GM23338 (cell line): Measurements from ENCODE around the gene TRA2A. TPM values are rescaled to one million over a fixed set of nuclear protein-coding genes. Genes with fewer than 3 reads are reported as not detected.

ENCODE experiments used
- ATAC-seq: fragments of 200-7000 bp; cut with Tn5 transposase; 3 replicates; pipeline ENCODE4 v1.9.1; 2020
- DNase-seq: peaks from one replicate; pipeline ENCODE4 v3.0.0-alpha.2; 2015; ENCODE audit warnings: low spot score
- H2AFZ ChIP-seq: fragments of 200-600 bp; sonication (generic); 2 replicates; pipeline ENCODE4 v1.8.0; 2016; ENCODE audit warnings: antibody characterized with exemption, mild to moderate bottlenecking, moderate library complexity
- H3F3A ChIP-seq: fragments of 200-600 bp; sonication (generic); replicated peaks from 2 replicates; pipeline ENCODE4 v1.8.0; 2017; ENCODE audit warnings: antibody characterized with exemption, mixed run types, low read depth
- H3K27ac ChIP-seq: fragments of 200-600 bp; sonication (generic); 2 replicates; pipeline ENCODE4 v1.6.1; 2016; ENCODE audit warnings: low read depth
- H3K27me3 ChIP-seq: fragments of 200-600 bp; sonication (generic); 2 replicates; pipeline ENCODE4 v1.8.0; 2016; ENCODE audit warnings: mild to moderate bottlenecking, mixed run types, moderate library complexity; ENCODE audit not compliant: insufficient read depth
- H3K36me3 ChIP-seq: fragments of 200-600 bp; sonication (generic); 2 replicates; pipeline ENCODE4 v1.8.0; 2016; ENCODE audit warnings: mild to moderate bottlenecking; ENCODE audit not compliant: insufficient read depth
- H3K4me1 ChIP-seq: fragments of 200-600 bp; sonication (generic); 2 replicates; pipeline ENCODE4 v1.8.0; 2016; ENCODE audit warnings: mild to moderate bottlenecking, moderate library complexity; ENCODE audit not compliant: insufficient read depth
- H3K4me2 ChIP-seq: fragments of 200-600 bp; sonication (generic); 2 replicates; pipeline ENCODE4 v1.7.1; 2017; ENCODE audit warnings: mixed run types
- H3K4me3 ChIP-seq: fragments of 200-600 bp; sonication (generic); 2 replicates; pipeline ENCODE4 v1.6.1; 2016; ENCODE audit warnings: mixed run types
- H3K79me2 ChIP-seq: fragments of 200-600 bp; sonication (generic); replicated peaks from 2 replicates; pipeline ENCODE4 v1.8.0; 2017; ENCODE audit warnings: mild to moderate bottlenecking; ENCODE audit not compliant: insufficient read depth
- H3K9me2 ChIP-seq: fragments of 200-600 bp; sonication (generic); 2 replicates; pipeline ENCODE4 v1.8.0; 2017; ENCODE audit not compliant: insufficient read depth
- H4K20me1 ChIP-seq: fragments of 200-600 bp; sonication (generic); replicated peaks from 2 replicates; pipeline ENCODE4 v1.8.0; 2017; ENCODE audit warnings: mild to moderate bottlenecking; ENCODE audit not compliant: insufficient read depth
- H3K27ac Mint-ChIP-seq: 2 replicates; pipeline ENCODE4 v1.8.0; 2020; ENCODE audit warnings: inconsistent platforms, mild to moderate bottlenecking, moderate library complexity, mixed read lengths
- H3K27me3 Mint-ChIP-seq: 3 replicates; pipeline ENCODE4 v1.8.0; 2022; ENCODE audit warnings: low read depth, mild to moderate bottlenecking, moderate library complexity, mixed read lengths, inconsistent platforms; ENCODE audit not compliant: insufficient read depth, poor library complexity
- H3K36me3 Mint-ChIP-seq: 3 replicates; pipeline ENCODE4 v1.8.0; 2021; ENCODE audit warnings: low read depth, mild to moderate bottlenecking, inconsistent platforms, moderate library complexity, mixed read lengths
- H3K4me1 Mint-ChIP-seq: 3 replicates; pipeline ENCODE4 v1.8.0; 2020; ENCODE audit warnings: mild to moderate bottlenecking, inconsistent platforms, mixed read lengths
- H3K4me3 Mint-ChIP-seq: 3 replicates; pipeline ENCODE4 v1.8.0; 2021; ENCODE audit warnings: moderate library complexity, mild to moderate bottlenecking, inconsistent platforms, mixed read lengths
- H3K9me3 Mint-ChIP-seq: 3 replicates; pipeline ENCODE4 v1.8.0; 2020; ENCODE audit warnings: moderate library complexity, mild to moderate bottlenecking, inconsistent platforms, mixed read lengths
- CREB1 ChIP-seq: fragments of 250-450 bp; sonication (Bioruptor Pico); IDR thresholded peaks from 2 replicates; pipeline ENCODE4 v1.5.0; 2020; ENCODE audit warnings: low read depth, mild to moderate bottlenecking, moderate library complexity
- CTCF ChIP-seq, 2 experiments: fragments of 200-600 bp in 1 of 2; sonication (generic) in 1 of 2; conservative IDR thresholded peaks; 2 replicates each; pipeline versions ENCODE4 v1.5.1 to v1.6.1; 2016 to 2017; ENCODE audit warnings: antibody characterized with exemption in 2 of 2, low read depth in 2 of 2, mild to moderate bottlenecking in 2 of 2, moderate library complexity in 1 of 2
- EZH2 ChIP-seq: fragments of 200-600 bp; sonication (generic); IDR thresholded peaks from one replicate; pipeline ENCODE4 v1.8.0; 2017; ENCODE audit warnings: antibody characterized with exemption, mild to moderate bottlenecking, low read depth; ENCODE audit not compliant: unreplicated experiment
- JUNB ChIP-seq: IDR thresholded peaks from one replicate; pipeline ENCODE4 v1.6.1; 2016; ENCODE audit warnings: antibody characterized with exemption; ENCODE audit not compliant: unreplicated experiment
- NANOG ChIP-seq: IDR thresholded peaks from 2 replicates; pipeline ENCODE4 v1.6.1; 2016; ENCODE audit warnings: antibody characterized with exemption, borderline replicate concordance
- STAT1 ChIP-seq: IDR thresholded peaks from one replicate; pipeline ENCODE4 v1.6.1; 2016; ENCODE audit warnings: antibody characterized with exemption; ENCODE audit not compliant: unreplicated experiment
- ZNF331 ChIP-seq: fragments of 250-450 bp; sonication (Bioruptor Pico); IDR thresholded peaks from 2 replicates; pipeline ENCODE4 v1.5.0; 2020; ENCODE audit warnings: low read depth, mild to moderate bottlenecking, moderate library complexity
- polyA plus RNA-seq: library from polyadenylated mRNA; unstranded; fragments of >200 nt; fragmentation: Nextera tagmentation; extraction: Ambion mirVana; gene quantifications from 2 replicates; pipeline ENCODE4 v1.2.1, GENCODE V29; 2016
- total RNA-seq: library from RNA; depleted of rRNA; stranded (reverse); fragments of >200 nt; shearing (Covaris generic); gene quantifications from 2 replicates; pipeline ENCODE4 v1.2.3, GENCODE V29; 2014
- TF ChIP-seq, protein P1 (sequence below): IDR thresholded peaks from one replicate; pipeline ENCODE4 v1.6.1; 2018; ENCODE audit warnings: antibody characterized with exemption; ENCODE audit not compliant: unreplicated experiment

Gene TRA2A
- total and polyA plus RNA-seq, 2 experiments from 2014 or later = 82.6 to 271 TPM

- no peak for TF ChIP-seq NANOG
- TF ChIP-seq CTCF (conservative IDR thresholded peaks at IDR 0.05; ENCODE audit: low read depth in 2 of 2) = no peak
These were observed 8.2 kb downstream of the TRA2A start (continued) for GRCh38 chr7:23523486-23524075.

DNA sequence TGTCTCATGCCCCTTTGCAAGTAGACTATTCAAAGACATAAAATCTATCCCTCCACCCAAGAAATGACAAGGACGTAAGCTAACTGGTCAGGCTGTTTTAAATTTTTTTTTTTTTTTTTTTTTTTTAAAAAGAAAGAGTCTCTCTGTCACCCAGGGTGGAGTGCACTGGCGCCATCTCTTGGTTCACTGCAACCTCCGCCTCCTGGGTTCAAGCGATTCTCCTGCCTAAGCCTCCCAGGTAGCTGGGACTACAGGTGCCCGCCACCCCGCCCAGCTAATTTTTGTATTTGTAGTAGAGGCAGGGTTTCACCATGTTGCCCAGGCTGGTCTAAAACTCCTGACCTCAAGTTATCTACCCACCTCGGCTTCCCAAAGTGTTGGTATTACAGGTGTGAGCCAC is 11.2 kb downstream of the TRA2A start:
- Histone ChIP-seq H3F3A (peaks cover 6% of the 10 kb centered on the region; the same call in 1 of the 2 replicates), H3K79me2 (peaks cover 100% of the 10 kb centered on the region), H3K27ac (no peak overlapping the region), H3K27me3 (no peaks in the 10 kb centered on the region), H4K20me1 (peaks cover 77% of the 10 kb centered on the region), H3K9me2 (no peaks in the 10 kb centered on the region), H3K4me2 (no peak overlapping the region), H3K4me3 (no peak overlapping the region), H3K4me1 (no peaks in the 10 kb centered on the region), H3K36me3 (peaks cover 48% of the 10 kb centered on the region), H2AFZ (no peak overlapping the region)
- Mint-ChIP-seq H3K4me1 (peaks cover 24% of the 10 kb centered on the region), H3K27ac (no peak overlapping the region), H3K9me3 (no peaks in the 10 kb centered on the region), H3K27me3 (peaks cover 6% of the 10 kb centered on the region), H3K4me3 (no peak overlapping the region), H3K36me3 (peaks cover 72% of the 10 kb centered on the region)
- ATAC-seq (peak; percentile 49), DNase-seq (peak; percentile 41)
- TF ChIP-seq JUNB (no peak), ZNF331 (no peak), EZH2 (no peak), STAT1 (no peak), CTCF (conservative IDR thresholded peaks at IDR 0.05; ENCODE audit: low read depth in 2 of 2) (peak; percentile 51 to 56), CREB1 (CRISPR knock-in tag) (no peak)
- TF ChIP-seq, protein P1, sequence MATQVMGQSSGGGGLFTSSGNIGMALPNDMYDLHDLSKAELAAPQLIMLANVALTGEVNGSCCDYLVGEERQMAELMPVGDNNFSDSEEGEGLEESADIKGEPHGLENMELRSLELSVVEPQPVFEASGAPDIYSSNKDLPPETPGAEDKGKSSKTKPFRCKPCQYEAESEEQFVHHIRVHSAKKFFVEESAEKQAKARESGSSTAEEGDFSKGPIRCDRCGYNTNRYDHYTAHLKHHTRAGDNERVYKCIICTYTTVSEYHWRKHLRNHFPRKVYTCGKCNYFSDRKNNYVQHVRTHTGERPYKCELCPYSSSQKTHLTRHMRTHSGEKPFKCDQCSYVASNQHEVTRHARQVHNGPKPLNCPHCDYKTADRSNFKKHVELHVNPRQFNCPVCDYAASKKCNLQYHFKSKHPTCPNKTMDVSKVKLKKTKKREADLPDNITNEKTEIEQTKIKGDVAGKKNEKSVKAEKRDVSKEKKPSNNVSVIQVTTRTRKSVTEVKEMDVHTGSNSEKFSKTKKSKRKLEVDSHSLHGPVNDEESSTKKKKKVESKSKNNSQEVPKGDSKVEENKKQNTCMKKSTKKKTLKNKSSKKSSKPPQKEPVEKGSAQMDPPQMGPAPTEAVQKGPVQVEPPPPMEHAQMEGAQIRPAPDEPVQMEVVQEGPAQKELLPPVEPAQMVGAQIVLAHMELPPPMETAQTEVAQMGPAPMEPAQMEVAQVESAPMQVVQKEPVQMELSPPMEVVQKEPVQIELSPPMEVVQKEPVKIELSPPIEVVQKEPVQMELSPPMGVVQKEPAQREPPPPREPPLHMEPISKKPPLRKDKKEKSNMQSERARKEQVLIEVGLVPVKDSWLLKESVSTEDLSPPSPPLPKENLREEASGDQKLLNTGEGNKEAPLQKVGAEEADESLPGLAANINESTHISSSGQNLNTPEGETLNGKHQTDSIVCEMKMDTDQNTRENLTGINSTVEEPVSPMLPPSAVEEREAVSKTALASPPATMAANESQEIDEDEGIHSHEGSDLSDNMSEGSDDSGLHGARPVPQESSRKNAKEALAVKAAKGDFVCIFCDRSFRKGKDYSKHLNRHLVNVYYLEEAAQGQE = no peak
